Esophagus muscularis mucosa (tissue), 4 donors: Measurements from ENCODE around the gene MBD3L2B. TPM values are rescaled to one million over a fixed set of nuclear protein-coding genes. Genes with fewer than 3 reads are reported as not detected.

Experiments
- DNase-seq: peaks from one replicate; pipeline ENCODE4 v3.0.0-alpha.2; 2017; ENCODE audit errors: extremely low spot score
- H3K27ac ChIP-seq, 4 donors: fragments of 200-600 bp; sonication (generic); replicated peaks in 1 of 4; 1 replicate in 3 of 4; 2 replicates in 1 of 4; pipeline ENCODE4 v1.5.1; 2016 to 2019; ENCODE audit warnings: mild to moderate bottlenecking in 1 of 4
- H3K27me3 ChIP-seq, 4 donors: fragments of 200-600 bp; sonication (generic); one replicate each; pipeline versions ENCODE4 v1.5.1 to v1.6.0; 2016 to 2019
- H3K36me3 ChIP-seq, 4 donors: fragments of 200-600 bp; sonication (generic); one replicate each; pipeline ENCODE4 v1.5.1; 2016 to 2019
- H3K4me1 ChIP-seq, 4 donors: fragments of 200-600 bp; sonication (generic); one replicate each; pipeline ENCODE4 v1.5.1; 2016 to 2019
- H3K4me3 ChIP-seq, 4 donors: fragments of 200-600 bp; sonication (generic); 1 replicate in 2 of 4; 2 replicates in 2 of 4; pipeline ENCODE4 v1.5.1; 2016 to 2019; ENCODE audit warnings: mild to moderate bottlenecking in 4 of 4, moderate library complexity in 1 of 4
- H3K9me3 ChIP-seq, 4 donors: fragments of 200-600 bp; sonication (generic); 1 replicate in 3 of 4; 2 replicates in 1 of 4; pipeline ENCODE4 v1.5.1; 2016 to 2019
- CTCF ChIP-seq, 3 experiments: fragments of 200-600 bp in 2 of 3; fragments of 450-650 bp in 1 of 3; sonication (generic) in 2 of 3; IDR thresholded peaks; one replicate each; pipeline ENCODE4 v1.5.1; 2017 to 2019; ENCODE audit warnings: antibody characterized with exemption in 3 of 3, mild to moderate bottlenecking in 2 of 3, moderate library complexity in 1 of 3
- EP300 ChIP-seq: sonication (generic); formaldehyde crosslinking; IDR thresholded peaks from one replicate; pipeline ENCODE4 v1.6.1; 2017; ENCODE audit warnings: antibody characterized with exemption
- POLR2A ChIP-seq: fragments of 450-650 bp; IDR thresholded peaks from one replicate; pipeline ENCODE4 v1.6.1; 2017; ENCODE audit warnings: antibody characterized with exemption, moderate library complexity, mild to moderate bottlenecking, low read depth
- POLR2AphosphoS5 ChIP-seq, 2 donors: sonication (generic); formaldehyde crosslinking; IDR thresholded peaks; one replicate each; pipeline ENCODE4 v1.6.1; 2017; ENCODE audit warnings: antibody characterized with exemption in 2 of 2
- WGBS: methylation state at CpG from one replicate; pipeline ENCODE4 v1.1.5; 2018; 5-methylcytosine and 5-hydroxymethylcytosine counted together
- intact Hi-C: fragments of 100-400 bp; cut with DNase I; formaldehyde crosslinking; loops from one replicate; pipeline ENCODE4 v1.15.1; 2023
- total RNA-seq, 4 donors: library from RNA; depleted of rRNA; stranded (reverse); fragments of >200 nt; gene quantifications; one replicate each; pipeline versions ENCODE4 v1.1.0 to v1.2.1, GENCODE V29; 2016

MBD3L2B gene
- total RNA-seq, 4 donors from 2014 or later: not detected

- no peak for DNase-seq
- 55% methylated on average over 3 of the region's 3 CpGs for WGBS
- Histone ChIP-seq H3K27me3 (peaks cover 0 to 10% (median 0%) of the 10 kb centered on the region in 4 donors), H3K27ac (no peak overlapping the region), H3K4me3 (no peak overlapping the region), H3K9me3 (no peaks in the 10 kb centered on the region), H3K4me1 (no peaks in the 10 kb centered on the region), H3K36me3 (no peaks in the 10 kb centered on the region)
- intact Hi-C loops: no loop called here
- TF ChIP-seq EP300 (no peak), CTCF (IDR thresholded peaks at IDR 0.05) (no peak), POLR2AphosphoS5 (IDR thresholded peaks at IDR 0.05) (no peak), POLR2A (no peak)
Observed at GRCh38 chr19:7000333-7000732, 20.9 kb downstream of the MBD3L2B start.

- TF ChIP-seq POLR2A (no peak), POLR2AphosphoS5 (IDR thresholded peaks at IDR 0.05) (no peak), EP300 (no peak), CTCF (IDR thresholded peaks at IDR 0.05) (no peak)
- H3K36me3 ChIP-seq: no peaks in the 10 kb centered on the region
- 68% methylated on average over 7 of the region's 7 CpGs for WGBS
- DNase-seq: no peak
- intact Hi-C loops: no loop called here
- peaks cover 0 to 10% (median 0%) of the 10 kb centered on the region in 4 donors for H3K27me3 ChIP-seq
- H3K27ac ChIP-seq: no peak overlapping the region
- H3K4me3 ChIP-seq: no peak overlapping the region
- no peaks in the 10 kb centered on the region for H3K9me3 ChIP-seq
- no peaks in the 10 kb centered on the region for H3K4me1 ChIP-seq
Observed at GRCh38 chr19:6999933-7000332, 21.3 kb downstream of the MBD3L2B start.

- Histone ChIP-seq H3K4me1 (no peaks in the 10 kb centered on the region), H3K27me3 (peaks cover 0 to 8% (median 0%) of the 10 kb centered on the region in 4 donors), H3K27ac (no peak overlapping the region), H3K9me3 (no peaks in the 10 kb centered on the region), H3K36me3 (no peaks in the 10 kb centered on the region), H3K4me3 (no peak overlapping the region)
- intact Hi-C loops: no loop called here
- no peak for DNase-seq
- TF ChIP-seq EP300 (no peak), CTCF (IDR thresholded peaks at IDR 0.05) (no peak), POLR2A (no peak), POLR2AphosphoS5 (IDR thresholded peaks at IDR 0.05) (no peak)
- 86% methylated on average over 15 of the region's 15 CpGs for WGBS
Observed at GRCh38 chr19:6997679-6998445, 23.4 kb downstream of the MBD3L2B start.

- no peaks in the 10 kb centered on the region for H3K4me1 ChIP-seq
- no peak overlapping the region for H3K27ac ChIP-seq
- no peak for TF ChIP-seq POLR2A
- TF ChIP-seq CTCF (IDR thresholded peaks at IDR 0.05): no peak
- no peak for TF ChIP-seq POLR2AphosphoS5 (IDR thresholded peaks at IDR 0.05)
- TF ChIP-seq EP300: no peak
- DNase-seq: no peak
- no peaks in the 10 kb centered on the region for H3K27me3 ChIP-seq
- WGBS: 65% methylated on average over 4 of the region's 4 CpGs
- intact Hi-C loops: no loop called here
- no peaks in the 10 kb centered on the region for H3K9me3 ChIP-seq
- H3K4me3 ChIP-seq: no peak overlapping the region
- no peaks in the 10 kb centered on the region for H3K36me3 ChIP-seq
Observed at GRCh38 chr19:6996810-6997209, 24.4 kb downstream of the MBD3L2B start.
